ENCODE measurements around the gene COX14. TPM values are rescaled to one million over a fixed set of nuclear protein-coding genes. Genes with fewer than 3 reads are reported as not detected.
A peak's percentile ranks its signal among the peaks of the same experiment; 100 is the strongest.

Gene COX14
- total and polyA plus RNA-seq, 4 experiments from 2014 or later: 53.3 to 354 (median 158) TPM

DNA sequence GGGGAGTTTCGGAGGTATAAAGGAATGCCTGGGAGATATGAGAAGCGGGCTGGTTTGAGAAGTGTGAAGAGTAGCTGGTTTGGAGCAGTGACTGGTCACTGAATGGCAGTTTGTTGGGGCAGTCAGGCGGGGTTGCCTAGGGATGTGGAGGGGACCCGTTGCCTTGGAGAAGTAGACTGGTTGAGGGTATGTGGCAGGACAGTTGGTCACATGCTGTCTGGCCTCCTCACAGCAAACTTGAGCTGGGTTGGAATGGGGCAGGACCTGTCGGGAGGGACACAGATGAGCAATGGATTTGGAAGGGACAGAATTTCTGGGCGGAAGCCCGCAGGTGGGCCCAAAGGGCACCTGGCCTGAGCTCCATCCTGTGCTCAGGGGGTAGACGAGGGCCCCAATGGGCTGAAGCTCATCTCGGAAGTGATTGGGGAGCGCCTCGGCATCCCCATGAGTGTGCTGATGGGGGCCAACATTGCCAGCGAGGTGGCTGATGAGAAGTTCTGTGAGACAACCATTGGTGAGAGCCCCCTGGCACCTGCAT is 6.1 kb upstream of the COX14 start:
- H3K36me3 Mint-ChIP-seq: peaks cover 0 to 8% of the 10 kb centered on the region in 2 donors
- Histone ChIP-seq H3K4me3 (ENCODE audit: low read length in 2 of 2) (no peak overlapping the region), H3K27me3 (ENCODE audit: insufficient read depth, low read length) (no peaks in the 10 kb centered on the region), H3K36me3 (ENCODE audit: insufficient read depth, low read length) (no peaks in the 10 kb centered on the region), H3K4me1 (ENCODE audit: insufficient read depth, low read length) (peaks cover 8% of the 10 kb centered on the region), H3K27ac (ENCODE audit: low read depth, low read length) (no peak overlapping the region), H3K9me3 (ENCODE audit: control insufficient read depth in 1 of 2, low read length in 2 of 2) (no peaks in the 10 kb centered on the region)
- peak overlapping the region in 1 of 7 donors; percentile 64 for H3K27ac Mint-ChIP-seq
- no peak for DNase-seq
- ChIA-PET POLR2A (ENCODE audit: partially characterized antibody) (no interaction called here), CTCF (ENCODE audit: partially characterized antibody) (interaction anchor here (8.7 to 16.0 kb wide), 2 partner anchors 16 to 70 kb away, joined by 131 to 316 read pairs; partner anchors contain the start of gene SMARCD1)
- H3K4me3 Mint-ChIP-seq: no peak overlapping the region
- no peaks in the 10 kb centered on the region for H3K9me3 Mint-ChIP-seq
- peaks cover 0 to 1% of the 10 kb centered on the region in 2 donors for H3K27me3 Mint-ChIP-seq
- H3K4me1 Mint-ChIP-seq: peaks cover 0 to 1% (median under 1%) of the 10 kb centered on the region in 4 donors
- intact Hi-C loops (cut with micrococcal nuclease): no loop called here

GRCh38 chr12:50106907-50107306 is 5.1 kb upstream of the COX14 start:
- no peak for DNase-seq
- Histone ChIP-seq H3K9me3 (ENCODE audit: control insufficient read depth in 1 of 2, low read length in 2 of 2) (no peaks in the 10 kb centered on the region), H3K27ac (ENCODE audit: low read depth, low read length) (no peak overlapping the region), H3K36me3 (ENCODE audit: insufficient read depth, low read length) (no peaks in the 10 kb centered on the region), H3K4me1 (ENCODE audit: insufficient read depth, low read length) (peaks cover 12% of the 10 kb centered on the region), H3K4me3 (ENCODE audit: low read length in 2 of 2) (no peak overlapping the region), H3K27me3 (ENCODE audit: insufficient read depth, low read length) (no peaks in the 10 kb centered on the region)
- POLR2A ChIA-PET (ENCODE audit: partially characterized antibody): no interaction called here
- intact Hi-C loops (cut with micrococcal nuclease): no loop called here
- Mint-ChIP-seq H3K36me3 (peaks cover 0 to 3% of the 10 kb centered on the region in 2 donors), H3K27me3 (peaks cover 0 to 1% of the 10 kb centered on the region in 2 donors), H3K4me1 (peaks cover 2 to 8% (median 6%) of the 10 kb centered on the region in 4 donors), H3K4me3 (no peak overlapping the region), H3K9me3 (no peaks in the 10 kb centered on the region), H3K27ac (no peak overlapping the region)
- CTCF ChIA-PET (ENCODE audit: partially characterized antibody): interaction anchor here (8.7 to 16.0 kb wide), 2 partner anchors 16 to 69 kb away, joined by 131 to 316 read pairs; partner anchors contain the start of gene SMARCD1

- Mint-ChIP-seq H3K36me3 (peaks cover 0 to 8% of the 10 kb centered on the region in 2 donors), H3K4me1 (peaks cover 2 to 14% (median 9%) of the 10 kb centered on the region in 4 donors), H3K27me3 (peaks cover 0 to 1% of the 10 kb centered on the region in 2 donors), H3K4me3 (no peak overlapping the region), H3K9me3 (no peaks in the 10 kb centered on the region), H3K27ac (no peak overlapping the region)
- Histone ChIP-seq H3K36me3 (ENCODE audit: insufficient read depth, low read length) (no peaks in the 10 kb centered on the region), H3K4me1 (ENCODE audit: insufficient read depth, low read length) (peaks cover 12% of the 10 kb centered on the region), H3K4me3 (ENCODE audit: low read length in 2 of 2) (no peak overlapping the region), H3K9me3 (ENCODE audit: control insufficient read depth in 1 of 2, low read length in 2 of 2) (no peaks in the 10 kb centered on the region), H3K27ac (ENCODE audit: low read depth, low read length) (no peak overlapping the region), H3K27me3 (ENCODE audit: insufficient read depth, low read length) (no peaks in the 10 kb centered on the region)
- ChIA-PET CTCF (ENCODE audit: partially characterized antibody) (interaction anchor here (1.0 to 16.0 kb wide), 4 partner anchors 17 to 69 kb away, joined by 3 to 316 read pairs (median 68); partner anchors contain the start of genes CERS5 and SMARCD1), POLR2A (ENCODE audit: partially characterized antibody) (interaction anchor here (0.9 to 1.0 kb wide), 2 partner anchors 23 to 366 kb away, joined by 3 read pairs; partner anchors contain the start of gene TMBIM6)
- no peak for DNase-seq
- intact Hi-C loops (cut with micrococcal nuclease): no loop called here
These were observed 4.4 kb upstream of the COX14 start for GRCh38 chr12:50107416-50108268.

GRCh38 chr12:50109319-50109718 is 2.7 kb upstream of the COX14 start:
- Histone ChIP-seq H3K27ac (ENCODE audit: low read depth, low read length) (no peak overlapping the region), H3K9me3 (ENCODE audit: control insufficient read depth in 1 of 2, low read length in 2 of 2) (no peaks in the 10 kb centered on the region), H3K4me3 (ENCODE audit: low read length in 2 of 2) (no peak overlapping the region), H3K4me1 (ENCODE audit: insufficient read depth, low read length) (peaks cover 23% of the 10 kb centered on the region), H3K36me3 (ENCODE audit: insufficient read depth, low read length) (no peaks in the 10 kb centered on the region), H3K27me3 (ENCODE audit: insufficient read depth, low read length) (no peaks in the 10 kb centered on the region)
- ChIA-PET POLR2A (ENCODE audit: partially characterized antibody) (interaction anchor here (2.3 to 6.2 kb wide), 3 partner anchors 21 to 56 kb away, joined by 9 to 112 read pairs (median 110); partner anchors contain the start of genes CERS5 and SMARCD1), CTCF (ENCODE audit: partially characterized antibody) (interaction anchor here (0.7 to 16.0 kb wide), 14 partner anchors 19 to 1210 kb away, joined by 3 to 316 read pairs (median 16); partner anchors contain the start of genes CERS5 and SMARCD1)
- Mint-ChIP-seq H3K27ac (no peak overlapping the region), H3K36me3 (peaks cover 0 to 13% of the 10 kb centered on the region in 2 donors), H3K27me3 (peaks cover 0 to 1% of the 10 kb centered on the region in 2 donors), H3K4me1 (peaks cover 5 to 28% (median 17%) of the 10 kb centered on the region in 4 donors), H3K4me3 (no peak overlapping the region), H3K9me3 (no peaks in the 10 kb centered on the region)
- no peak for DNase-seq
- intact Hi-C loops (cut with micrococcal nuclease): no loop called here

GRCh38 chr12:50110127-50110761 is 1.8 kb upstream of the COX14 start:
- Histone ChIP-seq H3K9me3 (ENCODE audit: control insufficient read depth in 1 of 2, low read length in 2 of 2) (no peaks in the 10 kb centered on the region), H3K36me3 (ENCODE audit: insufficient read depth, low read length) (no peaks in the 10 kb centered on the region), H3K27ac (ENCODE audit: low read depth, low read length) (no peak overlapping the region), H3K4me1 (ENCODE audit: insufficient read depth, low read length) (peaks cover 26% of the 10 kb centered on the region), H3K4me3 (ENCODE audit: low read length in 2 of 2) (no peak overlapping the region), H3K27me3 (ENCODE audit: insufficient read depth, low read length) (no peaks in the 10 kb centered on the region)
- peaks cover 8 to 33% (median 20%) of the 10 kb centered on the region in 4 donors for H3K4me1 Mint-ChIP-seq
- no peaks in the 10 kb centered on the region for H3K9me3 Mint-ChIP-seq
- DNase-seq: no peak
- intact Hi-C loops (cut with micrococcal nuclease): loop anchor here (5.0 to 10.0 kb wide), 2 partner anchors 112 to 1125 kb away; partner anchors contain the start of gene DAZAP2
- peaks cover 0 to 1% of the 10 kb centered on the region in 2 donors for H3K27me3 Mint-ChIP-seq
- POLR2A ChIA-PET (ENCODE audit: partially characterized antibody): interaction anchor here (1.6 to 6.2 kb wide), 6 partner anchors 18 to 369 kb away, joined by 4 to 112 read pairs (median 20); partner anchors contain the start of genes CERS5, SMARCD1 and TMBIM6
- H3K4me3 Mint-ChIP-seq: peak overlapping the region in 3 of 8 donors; percentile 46 to 72 (median 51)
- H3K36me3 Mint-ChIP-seq: peaks cover 0 to 15% of the 10 kb centered on the region in 2 donors
- peak overlapping the region in 4 of 7 donors; percentile 16 to 89 (median 78) for H3K27ac Mint-ChIP-seq
- CTCF ChIA-PET (ENCODE audit: partially characterized antibody): interaction anchor here (0.6 to 16.0 kb wide), 26 partner anchors 9 to 462 kb away, joined by 3 to 316 read pairs (median 11); partner anchors contain the start of genes CERS5, GPD1, LIMA1 and SMARCD1

DNA sequence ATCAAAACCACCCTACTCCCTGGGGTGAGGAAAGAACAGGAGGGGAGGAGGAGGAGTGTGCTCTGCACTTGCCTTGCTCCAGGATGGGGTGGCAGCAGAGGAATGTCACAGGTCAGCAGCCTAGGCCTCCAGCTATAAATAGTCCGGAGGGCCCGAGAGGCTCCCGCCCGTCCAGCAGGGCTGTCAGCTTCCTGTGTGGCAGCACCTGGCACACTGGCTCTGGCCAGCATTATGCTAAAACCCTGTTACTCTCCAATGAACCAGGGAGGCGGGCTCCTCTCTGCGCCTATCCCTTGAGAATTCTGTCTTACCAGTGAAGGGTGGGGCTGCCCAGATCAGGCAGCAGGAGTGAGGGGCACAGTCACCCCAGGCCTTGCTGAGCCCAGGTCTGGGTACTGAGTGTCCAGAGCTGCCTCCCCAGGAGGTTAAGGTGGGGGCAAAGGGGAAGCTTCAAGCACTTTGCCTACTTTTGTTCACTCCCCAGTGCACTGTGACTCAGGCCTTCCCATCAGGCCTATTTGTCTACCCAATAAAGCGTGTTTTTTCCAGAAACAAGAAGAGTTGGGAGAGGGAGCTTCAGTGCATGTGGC is 1.2 kb upstream of the COX14 start:
- POLR2A ChIA-PET (ENCODE audit: partially characterized antibody): interaction anchor here (0.8 to 6.2 kb wide), 22 partner anchors 7 to 980 kb away, joined by 3 to 112 read pairs (median 8); partner anchors contain the start of genes ATF1, CERS5, GPD1 and LIMA1
- Mint-ChIP-seq H3K27me3 (peaks cover 0 to 1% of the 10 kb centered on the region in 2 donors), H3K4me3 (peak overlapping the region; percentile 80 to 100 (median 96)), H3K4me1 (peaks cover 10 to 39% (median 26%) of the 10 kb centered on the region in 4 donors), H3K27ac (peak overlapping the region in 6 of 7 donors; percentile 95 to 100 (median 98)), H3K36me3 (peaks cover 3 to 21% of the 10 kb centered on the region in 2 donors), H3K9me3 (no peaks in the 10 kb centered on the region)
- Histone ChIP-seq H3K27ac (ENCODE audit: low read depth, low read length) (no peak overlapping the region), H3K36me3 (ENCODE audit: insufficient read depth, low read length) (peaks cover 4% of the 10 kb centered on the region), H3K4me3 (ENCODE audit: low read length in 2 of 2) (no peak overlapping the region), H3K4me1 (ENCODE audit: insufficient read depth, low read length) (peaks cover 32% of the 10 kb centered on the region), H3K9me3 (ENCODE audit: control insufficient read depth in 1 of 2, low read length in 2 of 2) (no peaks in the 10 kb centered on the region), H3K27me3 (ENCODE audit: insufficient read depth, low read length) (no peaks in the 10 kb centered on the region)
- no peak for DNase-seq
- CTCF ChIA-PET (ENCODE audit: partially characterized antibody): interaction anchor here (0.6 to 16.0 kb wide), 33 partner anchors 9 to 462 kb away, joined by 3 to 316 read pairs (median 6); partner anchors contain the start of genes CERS5, GPD1, LIMA1 and SMARCD1
- intact Hi-C loops (cut with micrococcal nuclease): loop anchor here (1.0 to 10.0 kb wide), 7 partner anchors 26 to 1124 kb away; partner anchors contain the start of genes CERS5, DAZAP2, LIMA1 and RACGAP1
